ENCODE data around the gene HSF2BP. TPM values are rescaled to one million over a fixed set of nuclear protein-coding genes. Genes with fewer than 3 reads are reported as not detected.

The HSF2BP gene
- total and polyA plus RNA-seq, 5 donors from 2014 or later: 0.20 to 0.61 (median 0.38) TPM

- H3K4me1 Mint-ChIP-seq: no peaks in the 10 kb centered on the region
- Histone ChIP-seq H3K27me3 (ENCODE audit: control insufficient read depth, insufficient read depth, low read length) (no peaks in the 10 kb centered on the region), H3K36me3 (ENCODE audit: control insufficient read depth, insufficient read depth, low read length) (peaks cover 85% of the 10 kb centered on the region), H3K4me1 (ENCODE audit: control insufficient read depth, insufficient read depth, low read length, poor library complexity, severe bottlenecking) (no peaks in the 10 kb centered on the region), H3K27ac (ENCODE audit: insufficient read depth, low read length, poor library complexity, severe bottlenecking) (no peak overlapping the region), H3K9me3 (ENCODE audit: control insufficient read depth in 2 of 2, low read length in 2 of 2) (no peaks in the 10 kb centered on the region), H3K4me3 (ENCODE audit: low read depth, low read length) (no peak overlapping the region)
- no peak overlapping the region for H3K4me3 Mint-ChIP-seq
- H3K36me3 Mint-ChIP-seq: peaks cover 30% of the 10 kb centered on the region
- no peaks in the 10 kb centered on the region for H3K27me3 Mint-ChIP-seq
- no peak overlapping the region for H3K27ac Mint-ChIP-seq
- H3K9me3 Mint-ChIP-seq: no peaks in the 10 kb centered on the region
- ATAC-seq (ENCODE audit: low read depth in 2 of 2) (no peak), DNase-seq (no peak)
Measured at GRCh38 chr21:43691801-43692200, 32.5 kb upstream of the HSF2BP start.

- Histone ChIP-seq H3K27me3 (ENCODE audit: control insufficient read depth, insufficient read depth, low read length) (no peaks in the 10 kb centered on the region), H3K4me1 (ENCODE audit: control insufficient read depth, insufficient read depth, low read length, poor library complexity, severe bottlenecking) (no peaks in the 10 kb centered on the region), H3K27ac (ENCODE audit: insufficient read depth, low read length, poor library complexity, severe bottlenecking) (no peak overlapping the region), H3K36me3 (ENCODE audit: control insufficient read depth, insufficient read depth, low read length) (peaks cover 88% of the 10 kb centered on the region), H3K4me3 (ENCODE audit: low read depth, low read length) (no peak overlapping the region), H3K9me3 (ENCODE audit: control insufficient read depth in 2 of 2, low read length in 2 of 2) (no peaks in the 10 kb centered on the region)
- Mint-ChIP-seq H3K4me3 (no peak overlapping the region), H3K4me1 (no peaks in the 10 kb centered on the region), H3K27me3 (no peaks in the 10 kb centered on the region), H3K36me3 (peaks cover 36% of the 10 kb centered on the region), H3K27ac (no peak overlapping the region), H3K9me3 (no peaks in the 10 kb centered on the region)
- DNase-seq (no peak), ATAC-seq (ENCODE audit: low read depth in 2 of 2) (no peak)
Measured at GRCh38 chr21:43691086-43691795, 32.0 kb upstream of the HSF2BP start.

DNA sequence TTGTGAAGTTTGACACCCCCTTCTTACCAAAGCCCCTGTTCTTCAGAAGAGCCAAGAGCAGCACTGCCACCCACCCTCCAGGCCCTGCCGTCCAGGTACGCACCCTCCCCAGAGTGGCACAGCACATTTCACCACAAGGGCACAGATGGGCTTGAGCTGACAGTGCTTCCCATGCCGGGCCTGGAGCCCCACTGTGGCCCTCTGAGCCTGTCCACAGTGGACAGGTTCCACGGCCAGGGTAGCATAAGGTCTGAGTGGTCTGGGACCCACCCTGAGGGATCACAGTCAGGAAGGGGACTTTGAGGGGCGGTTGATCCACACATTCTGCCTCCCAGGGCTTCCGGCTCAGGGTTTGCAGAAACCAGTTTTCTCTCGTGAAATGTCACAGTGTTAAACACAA, 31.1 kb upstream of the HSF2BP start:
- Mint-ChIP-seq H3K27me3 (no peaks in the 10 kb centered on the region), H3K9me3 (no peaks in the 10 kb centered on the region), H3K4me1 (no peaks in the 10 kb centered on the region), H3K4me3 (no peak overlapping the region), H3K36me3 (peaks cover 34% of the 10 kb centered on the region), H3K27ac (no peak overlapping the region)
- ATAC-seq (ENCODE audit: low read depth in 2 of 2) (no peak), DNase-seq (no peak)
- no peak overlapping the region for H3K27ac ChIP-seq (ENCODE audit: insufficient read depth, low read length, poor library complexity, severe bottlenecking)
- no peaks in the 10 kb centered on the region for H3K9me3 ChIP-seq (ENCODE audit: control insufficient read depth in 2 of 2, low read length in 2 of 2)
- no peaks in the 10 kb centered on the region for H3K4me1 ChIP-seq (ENCODE audit: control insufficient read depth, insufficient read depth, low read length, poor library complexity, severe bottlenecking)
- H3K36me3 ChIP-seq (ENCODE audit: control insufficient read depth, insufficient read depth, low read length): peaks cover 87% of the 10 kb centered on the region
- no peak overlapping the region for H3K4me3 ChIP-seq (ENCODE audit: low read depth, low read length)
- H3K27me3 ChIP-seq (ENCODE audit: control insufficient read depth, insufficient read depth, low read length): no peaks in the 10 kb centered on the region

DNA sequence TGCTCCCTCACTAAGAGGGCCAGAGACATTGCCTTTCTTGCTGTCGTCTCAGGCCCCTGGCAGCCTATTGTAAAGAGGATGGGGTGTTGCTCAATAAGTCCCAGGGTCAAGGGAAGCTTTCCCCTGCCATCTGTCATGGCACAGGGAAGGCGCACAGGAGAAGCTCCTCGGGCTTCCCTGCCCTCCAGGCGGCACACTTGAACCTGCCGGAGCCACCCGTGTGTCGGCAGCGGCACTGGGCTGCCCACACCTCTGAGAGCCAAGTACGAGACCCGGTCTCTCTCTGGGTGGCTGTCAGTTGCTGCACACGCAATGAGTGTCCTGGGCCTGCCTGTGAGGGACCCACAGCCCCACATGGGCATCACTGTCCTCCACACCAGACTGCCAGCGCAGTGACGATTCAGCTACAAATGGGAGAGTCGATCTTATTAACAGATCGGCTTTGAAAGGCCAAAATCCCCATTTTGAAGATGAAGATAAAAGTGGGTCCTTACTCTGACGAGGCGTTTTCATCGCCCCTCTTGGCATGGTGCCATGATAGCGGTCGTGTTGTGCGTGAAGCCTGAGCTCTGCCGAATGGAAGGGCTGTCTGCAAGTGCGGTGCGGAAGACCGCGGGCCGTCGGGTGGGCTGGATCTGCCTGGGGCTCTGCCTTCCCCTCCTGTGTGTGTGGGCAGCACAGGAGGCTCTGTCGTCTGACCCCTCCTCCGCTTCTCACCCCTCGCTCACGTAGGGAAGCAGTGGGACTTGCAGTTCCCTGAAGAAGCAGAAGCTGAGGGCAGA, 30.5 kb upstream of the HSF2BP start:
- ATAC-seq (ENCODE audit: low read depth in 2 of 2): no peak
- Histone ChIP-seq H3K9me3 (ENCODE audit: control insufficient read depth in 2 of 2, low read length in 2 of 2) (no peaks in the 10 kb centered on the region), H3K36me3 (ENCODE audit: control insufficient read depth, insufficient read depth, low read length) (peaks cover 87% of the 10 kb centered on the region), H3K27ac (ENCODE audit: insufficient read depth, low read length, poor library complexity, severe bottlenecking) (no peak overlapping the region), H3K27me3 (ENCODE audit: control insufficient read depth, insufficient read depth, low read length) (no peaks in the 10 kb centered on the region), H3K4me3 (ENCODE audit: low read depth, low read length) (no peak overlapping the region), H3K4me1 (ENCODE audit: control insufficient read depth, insufficient read depth, low read length, poor library complexity, severe bottlenecking) (no peaks in the 10 kb centered on the region)
- peaks cover 38% of the 10 kb centered on the region for H3K36me3 Mint-ChIP-seq
- H3K27me3 Mint-ChIP-seq: no peaks in the 10 kb centered on the region
- H3K4me1 Mint-ChIP-seq: no peaks in the 10 kb centered on the region
- DNase-seq: no peak
- no peaks in the 10 kb centered on the region for H3K9me3 Mint-ChIP-seq
- no peak overlapping the region for H3K27ac Mint-ChIP-seq
- H3K4me3 Mint-ChIP-seq: no peak overlapping the region

GRCh38 chr21:43688906-43689305, 29.6 kb upstream of the HSF2BP start:
- peaks cover 86% of the 10 kb centered on the region for H3K36me3 ChIP-seq (ENCODE audit: control insufficient read depth, insufficient read depth, low read length)
- H3K4me1 Mint-ChIP-seq: peaks cover 0 to 2% (median 0%) of the 10 kb centered on the region in 4 donors
- no peak overlapping the region for H3K27ac ChIP-seq (ENCODE audit: insufficient read depth, low read length, poor library complexity, severe bottlenecking)
- no peaks in the 10 kb centered on the region for H3K9me3 Mint-ChIP-seq
- no peak overlapping the region for H3K27ac Mint-ChIP-seq
- H3K27me3 Mint-ChIP-seq: no peaks in the 10 kb centered on the region
- H3K4me1 ChIP-seq (ENCODE audit: control insufficient read depth, insufficient read depth, low read length, poor library complexity, severe bottlenecking): no peaks in the 10 kb centered on the region
- no peak overlapping the region for H3K4me3 ChIP-seq (ENCODE audit: low read depth, low read length)
- H3K4me3 Mint-ChIP-seq: no peak overlapping the region
- H3K9me3 ChIP-seq (ENCODE audit: control insufficient read depth in 2 of 2, low read length in 2 of 2): no peaks in the 10 kb centered on the region
- H3K27me3 ChIP-seq (ENCODE audit: control insufficient read depth, insufficient read depth, low read length): no peaks in the 10 kb centered on the region
- DNase-seq: no peak
- peaks cover 39% of the 10 kb centered on the region for H3K36me3 Mint-ChIP-seq
- ATAC-seq (ENCODE audit: low read depth in 2 of 2): no peak

DNA sequence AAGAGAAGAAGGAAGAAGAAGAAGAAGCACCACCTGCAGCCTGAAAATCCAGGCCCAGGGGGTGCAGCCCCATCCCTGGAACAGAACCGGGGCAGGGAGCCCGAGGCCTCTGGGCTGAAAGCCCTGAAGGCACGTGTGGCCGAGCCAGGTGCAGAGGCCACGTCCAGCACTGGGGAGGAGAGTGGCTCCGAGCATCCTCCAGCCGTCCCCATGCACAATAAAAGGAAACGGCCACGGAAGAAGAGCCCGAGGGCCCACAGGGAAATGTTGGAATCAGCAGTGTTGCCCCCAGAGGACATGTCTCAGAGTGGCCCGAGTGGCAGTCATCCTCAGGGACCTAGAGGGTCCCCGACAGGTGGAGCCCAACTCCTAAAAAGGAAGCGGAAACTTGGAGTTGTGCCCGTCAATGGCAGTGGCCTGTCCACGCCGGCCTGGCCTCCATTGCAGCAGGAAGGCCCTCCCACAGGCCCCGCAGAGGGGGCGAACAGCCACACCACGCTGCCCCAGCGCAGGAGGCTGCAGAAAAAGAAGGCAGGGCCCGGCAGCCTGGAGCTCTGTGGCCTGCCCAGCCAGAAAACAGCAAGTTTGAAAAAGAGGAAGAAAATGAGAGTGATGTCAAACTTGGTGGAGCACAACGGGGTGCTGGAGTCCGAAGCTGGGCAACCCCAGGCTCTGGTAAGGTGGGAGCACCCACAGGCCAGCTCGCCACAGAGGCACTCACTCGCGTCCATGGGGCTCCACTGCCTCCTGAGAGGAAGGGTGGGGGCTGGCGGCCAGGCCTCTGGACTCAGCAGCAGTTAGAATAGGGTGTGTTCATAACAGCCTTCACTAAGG, 28.5 kb upstream of the HSF2BP start:
- H3K4me1 Mint-ChIP-seq: peaks cover 0 to 2% (median 0%) of the 10 kb centered on the region in 4 donors
- peaks cover 87% of the 10 kb centered on the region for H3K36me3 ChIP-seq (ENCODE audit: control insufficient read depth, insufficient read depth, low read length)

DNA sequence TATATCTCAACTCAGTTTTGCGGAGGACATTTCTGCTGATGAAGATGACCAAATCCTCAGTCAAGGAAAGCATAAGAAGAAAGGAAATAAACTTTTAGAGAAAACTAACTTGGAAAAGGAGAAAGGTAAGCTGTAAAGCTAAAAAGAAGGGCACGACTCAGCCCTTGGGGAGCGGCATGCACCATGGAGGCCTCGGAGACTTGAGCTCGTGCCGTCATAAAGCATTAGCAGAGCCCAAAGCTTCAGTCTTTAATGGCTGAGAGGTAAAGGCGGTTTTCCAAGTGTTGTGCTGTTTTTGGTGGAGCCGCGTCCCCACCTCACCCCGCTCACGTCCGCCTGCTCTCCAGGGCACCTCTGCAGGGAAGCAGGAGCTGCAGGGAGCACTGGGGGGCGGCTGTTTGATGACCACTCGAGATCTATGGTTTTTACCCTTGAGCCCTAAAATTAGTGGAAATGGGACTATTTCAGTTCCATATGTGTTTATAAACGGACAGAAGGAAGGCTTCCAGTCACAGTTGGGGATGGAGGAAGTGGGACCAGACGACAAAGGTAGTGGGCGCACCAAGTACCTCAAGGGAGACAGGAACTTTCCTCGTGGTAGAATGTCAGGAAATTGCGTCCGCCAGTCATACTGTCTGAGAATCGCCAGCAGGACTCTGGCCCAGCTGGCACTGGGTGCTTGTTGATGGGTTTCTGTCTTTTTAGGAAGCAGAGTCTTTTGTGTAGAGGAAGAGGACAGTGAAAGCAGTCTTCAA, 27.7 kb upstream of the HSF2BP start:
- Mint-ChIP-seq H3K27ac (peak overlapping the region in 1 of 3 donors; percentile 75), H3K4me3 (no peak overlapping the region), H3K27me3 (no peaks in the 10 kb centered on the region), H3K9me3 (no peaks in the 10 kb centered on the region), H3K4me1 (peaks cover 0 to 2% (median 0%) of the 10 kb centered on the region in 4 donors), H3K36me3 (peaks cover 42% of the 10 kb centered on the region)
- Histone ChIP-seq H3K36me3 (ENCODE audit: control insufficient read depth, insufficient read depth, low read length) (peaks cover 89% of the 10 kb centered on the region), H3K27ac (ENCODE audit: insufficient read depth, low read length, poor library complexity, severe bottlenecking) (no peak overlapping the region), H3K9me3 (ENCODE audit: control insufficient read depth in 2 of 2, low read length in 2 of 2) (no peaks in the 10 kb centered on the region), H3K27me3 (ENCODE audit: control insufficient read depth, insufficient read depth, low read length) (no peaks in the 10 kb centered on the region), H3K4me3 (ENCODE audit: low read depth, low read length) (no peak overlapping the region), H3K4me1 (ENCODE audit: control insufficient read depth, insufficient read depth, low read length, poor library complexity, severe bottlenecking) (no peaks in the 10 kb centered on the region)
- ATAC-seq (ENCODE audit: low read depth in 2 of 2) (no peak), DNase-seq (no peak)

More for the DNA sequence above, 28.5 kb upstream of the HSF2BP start:
- Mint-ChIP-seq H3K36me3 (peaks cover 39% of the 10 kb centered on the region), H3K9me3 (no peaks in the 10 kb centered on the region), H3K4me3 (no peak overlapping the region), H3K27ac (peak overlapping the region in 1 of 3 donors; percentile 75), H3K27me3 (no peaks in the 10 kb centered on the region)
- no peak for DNase-seq
- H3K4me1 ChIP-seq (ENCODE audit: control insufficient read depth, insufficient read depth, low read length, poor library complexity, severe bottlenecking): no peaks in the 10 kb centered on the region
- no peaks in the 10 kb centered on the region for H3K27me3 ChIP-seq (ENCODE audit: control insufficient read depth, insufficient read depth, low read length)
- H3K27ac ChIP-seq (ENCODE audit: insufficient read depth, low read length, poor library complexity, severe bottlenecking): no peak overlapping the region
- no peak overlapping the region for H3K4me3 ChIP-seq (ENCODE audit: low read depth, low read length)
- ATAC-seq (ENCODE audit: low read depth in 2 of 2): no peak
- H3K9me3 ChIP-seq (ENCODE audit: control insufficient read depth in 2 of 2, low read length in 2 of 2): no peaks in the 10 kb centered on the region
